ENCODE data around the gene CACNG8. TPM values are rescaled to one million over a fixed set of nuclear protein-coding genes. Genes with fewer than 3 reads are reported as not detected.
A peak's percentile ranks its signal among the peaks of the same experiment; 100 is the strongest.

CACNG8 gene
- total RNA-seq, 1 donor from 2014 or later = 0.03 TPM

- no peak for DNase-seq (ENCODE audit: missing footprints)
- intact Hi-C loops (cut with DNase I) = no loop called here
- ATAC-seq = no peak
Measured at GRCh38 chr19:53960187-53960586, 2.5 kb upstream of the CACNG8 start.

GRCh38 chr19:53960886-53961285 lies 1.9 kb upstream of the CACNG8 start:
- no peak for DNase-seq (ENCODE audit: missing footprints)
- intact Hi-C loops (cut with DNase I) = no loop called here
- ATAC-seq = no peak

- no peak for ATAC-seq
- DNase-seq (ENCODE audit: missing footprints) = no peak
- intact Hi-C loops (cut with DNase I) = no loop called here
Measured at GRCh38 chr19:53961523-53962356, 997 bp upstream of the CACNG8 start.

GRCh38 chr19:53965091-53965490 lies 2.4 kb downstream of the CACNG8 start:
- DNase-seq (ENCODE audit: missing footprints) (no peak), ATAC-seq (no peak)
- intact Hi-C loops (cut with DNase I) = no loop called here

- intact Hi-C loops (cut with DNase I) = no loop called here
- ATAC-seq = no peak
- DNase-seq (ENCODE audit: missing footprints) = no peak
Measured at GRCh38 chr19:53966931-53967330, 4.2 kb downstream of the CACNG8 start.

GRCh38 chr19:53969366-53969765 lies 6.6 kb downstream of the CACNG8 start:
- ATAC-seq (no peak), DNase-seq (ENCODE audit: missing footprints) (no peak)
- intact Hi-C loops (cut with DNase I) = no loop called here

- ATAC-seq (no peak), DNase-seq (ENCODE audit: missing footprints) (no peak)
- intact Hi-C loops (cut with DNase I) = no loop called here
Measured at GRCh38 chr19:53971673-53972072, 8.9 kb downstream of the CACNG8 start.

- intact Hi-C loops (cut with DNase I) = no loop called here
- DNase-seq (ENCODE audit: missing footprints) (no peak), ATAC-seq (peak; percentile 88)
Measured at GRCh38 chr19:53977429-53977990, 14.8 kb downstream of the CACNG8 start.

- no peak for DNase-seq (ENCODE audit: missing footprints)
- peak; percentile 42 for ATAC-seq
- intact Hi-C loops (cut with DNase I) = no loop called here
Measured at GRCh38 chr19:53977991-53978731, 15.4 kb downstream of the CACNG8 start.

GRCh38 chr19:53978975-53979801 lies 16.5 kb downstream of the CACNG8 start:
- DNase-seq (ENCODE audit: missing footprints) (no peak), ATAC-seq (no peak)
- intact Hi-C loops (cut with DNase I) = no loop called here

- intact Hi-C loops (cut with DNase I) = no loop called here
- DNase-seq (ENCODE audit: missing footprints) (no peak), ATAC-seq (no peak)
Measured at GRCh38 chr19:53980539-53981375, 18.0 kb downstream of the CACNG8 start.

- ATAC-seq (no peak), DNase-seq (ENCODE audit: missing footprints) (no peak)
- intact Hi-C loops (cut with DNase I) = no loop called here
Measured at GRCh38 chr19:53981376-53981951, 18.7 kb downstream of the CACNG8 start.

- DNase-seq (ENCODE audit: missing footprints) (no peak), ATAC-seq (no peak)
- intact Hi-C loops (cut with DNase I) = no loop called here
Measured at GRCh38 chr19:53982001-53982451, 19.3 kb downstream of the CACNG8 start.

GRCh38 chr19:53982611-53983010 lies 19.9 kb downstream of the CACNG8 start:
- ATAC-seq (no peak), DNase-seq (ENCODE audit: missing footprints) (peak; percentile 78)
- intact Hi-C loops (cut with DNase I) = no loop called here

GRCh38 chr19:53983457-53984289 lies 20.9 kb downstream of the CACNG8 start:
- intact Hi-C loops (cut with DNase I) = no loop called here
- ATAC-seq (no peak), DNase-seq (ENCODE audit: missing footprints) (no peak)

GRCh38 chr19:53985863-53986262 lies 23.1 kb downstream of the CACNG8 start:
- no peak for DNase-seq (ENCODE audit: missing footprints)
- ATAC-seq = no peak
- intact Hi-C loops (cut with DNase I) = no loop called here

GRCh38 chr19:53988981-53989380 lies 26.2 kb downstream of the CACNG8 start:
- no peak for DNase-seq (ENCODE audit: missing footprints)
- intact Hi-C loops (cut with DNase I) = no loop called here
- ATAC-seq = no peak

Data from Right ventricle myocardium inferior (tissue), 1 donor.